HG03280 (cell line): ENCODE data around the gene SEC22B.
"Not testable (repeated sequence)": the region's sequence is repeated elsewhere in the genome, so short reads cannot be mapped to it uniquely, and the experiment has no call there.

Source experiments
- ATAC-seq: cut with Tn5 transposase; IDR thresholded peaks from one replicate; pipeline ENCODE4 v1.9.1; 2021; ENCODE audit warnings: mild to moderate bottlenecking, moderate library complexity; ENCODE audit not compliant: unreplicated experiment

The SEC22B gene

GRCh38 chr1:120117371-120118177 lies 58.7 kb downstream of the SEC22B start:
- ATAC-seq = not testable (repeated sequence)

DNA sequence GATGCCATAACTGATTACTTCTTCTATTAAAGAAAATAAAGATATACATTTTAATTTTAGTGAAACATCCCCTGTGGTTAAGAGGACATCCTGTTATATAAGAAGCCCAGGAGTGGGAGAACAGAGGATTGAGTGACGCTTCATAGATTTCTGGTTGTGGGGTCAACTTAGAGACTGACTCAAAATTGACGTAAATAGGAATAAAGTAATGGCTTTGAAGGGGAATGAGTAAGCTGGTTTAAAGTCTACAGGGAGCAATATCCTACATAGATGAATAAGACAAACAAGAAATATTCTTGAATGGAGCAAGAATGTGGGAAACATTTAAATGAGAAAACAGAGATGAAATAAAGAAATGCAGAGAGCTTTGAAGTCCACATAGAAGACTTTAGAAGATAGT lies 60.2 kb downstream of the SEC22B start:
- ATAC-seq = not testable (repeated sequence)

DNA sequence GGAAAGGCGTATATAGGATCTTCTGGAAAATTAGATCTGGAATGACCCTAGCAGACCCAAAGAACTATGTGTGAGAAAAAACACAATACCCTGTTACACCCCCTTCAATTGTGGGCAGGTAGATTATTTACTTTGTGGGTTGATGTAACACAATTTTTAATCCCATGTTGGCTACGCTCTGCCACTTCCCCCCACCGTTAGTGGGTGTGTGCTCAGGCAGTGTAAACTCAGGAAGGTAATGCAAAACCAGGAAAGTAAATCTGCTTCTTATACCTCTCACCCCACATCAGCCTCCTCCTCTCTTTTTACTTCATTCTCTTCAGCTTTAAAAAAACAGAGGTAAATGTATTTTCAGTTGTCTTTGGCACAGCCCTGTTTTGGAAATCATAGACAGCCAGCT lies 63.2 kb downstream of the SEC22B start:
- ATAC-seq = not testable (repeated sequence)

DNA sequence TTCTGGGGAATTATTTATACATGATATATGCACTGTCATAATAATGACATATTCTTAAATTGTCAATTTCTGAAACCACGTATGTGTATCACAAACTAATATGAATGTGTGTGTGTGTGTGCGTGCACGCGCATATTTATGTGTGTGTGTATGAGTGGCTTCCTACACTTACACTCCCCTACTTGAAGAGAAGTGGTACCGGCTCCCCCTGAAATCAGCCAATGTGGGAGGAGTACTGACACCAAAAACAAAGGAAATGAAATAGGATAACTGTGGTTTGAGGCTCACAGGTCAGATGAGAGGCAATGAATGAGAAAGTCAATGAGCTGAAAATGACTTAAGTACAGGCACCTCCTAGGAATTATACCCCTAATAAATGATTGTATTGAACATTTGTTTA lies 64.1 kb downstream of the SEC22B start:
- ATAC-seq = not testable (repeated sequence)

DNA sequence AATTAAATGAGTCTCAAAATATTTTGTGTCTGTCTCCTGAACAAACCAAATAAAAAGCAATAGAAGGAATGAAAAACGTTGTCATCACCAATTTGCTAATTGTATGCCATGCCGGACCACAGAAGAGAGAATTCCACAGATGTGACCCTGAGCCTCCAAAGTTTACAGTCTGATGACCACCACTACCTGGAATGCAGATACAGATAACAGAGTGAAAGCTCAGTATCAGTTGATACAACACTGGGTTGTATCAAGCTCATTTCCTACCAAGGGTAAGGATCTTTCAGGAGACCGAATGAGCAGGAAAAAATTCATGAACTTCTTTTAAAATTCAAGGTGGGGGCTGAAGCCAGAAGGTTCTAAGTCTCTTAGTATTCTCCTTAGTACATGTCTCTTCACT lies 64.5 kb downstream of the SEC22B start:
- ATAC-seq = not testable (repeated sequence)

GRCh38 chr1:120111008-120111407 lies 65.3 kb downstream of the SEC22B start:
- ATAC-seq = not testable (repeated sequence)

DNA sequence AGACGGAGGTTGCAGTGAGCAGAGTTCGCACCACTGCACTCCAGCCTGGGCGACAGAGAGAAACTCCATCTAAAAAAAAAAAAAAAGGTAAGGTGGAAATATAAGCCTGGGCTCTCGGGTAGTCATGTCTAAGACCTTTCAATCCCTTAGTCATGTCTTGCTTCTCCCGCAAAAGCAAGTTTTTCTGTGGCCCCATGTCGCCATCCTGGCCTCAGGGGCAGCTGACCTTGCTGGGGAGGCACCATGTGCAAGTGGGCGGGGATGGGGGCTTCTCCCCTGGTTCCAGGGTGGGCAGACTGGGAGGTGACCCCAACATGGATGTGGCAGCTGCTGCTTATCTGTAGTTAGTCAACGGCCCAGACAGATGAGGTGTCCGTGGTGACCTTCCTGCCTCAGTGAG lies 66.7 kb downstream of the SEC22B start:
- not testable (repeated sequence) for ATAC-seq

GRCh38 chr1:120109180-120109579 lies 67.1 kb downstream of the SEC22B start:
- ATAC-seq = not testable (repeated sequence)

DNA sequence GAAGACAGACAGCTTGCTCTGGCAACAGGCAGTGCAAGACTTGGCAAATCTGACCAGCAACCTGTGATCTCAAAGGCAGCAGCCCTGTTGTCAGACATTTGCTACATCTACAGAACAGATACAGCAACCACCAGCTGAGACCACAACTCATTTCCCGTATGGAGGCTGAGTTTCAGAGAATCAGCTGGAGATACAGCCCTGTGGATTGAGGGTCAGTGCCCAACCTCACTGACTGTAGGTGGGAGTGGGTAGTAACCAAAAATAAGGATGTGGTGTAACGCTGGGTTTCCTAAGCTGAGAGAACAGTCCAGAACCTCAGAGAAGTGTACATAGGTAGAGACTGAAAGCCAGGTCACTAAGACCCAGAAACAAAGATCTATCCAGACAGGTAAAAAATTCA lies 71.0 kb downstream of the SEC22B start:
- not testable (repeated sequence) for ATAC-seq

DNA sequence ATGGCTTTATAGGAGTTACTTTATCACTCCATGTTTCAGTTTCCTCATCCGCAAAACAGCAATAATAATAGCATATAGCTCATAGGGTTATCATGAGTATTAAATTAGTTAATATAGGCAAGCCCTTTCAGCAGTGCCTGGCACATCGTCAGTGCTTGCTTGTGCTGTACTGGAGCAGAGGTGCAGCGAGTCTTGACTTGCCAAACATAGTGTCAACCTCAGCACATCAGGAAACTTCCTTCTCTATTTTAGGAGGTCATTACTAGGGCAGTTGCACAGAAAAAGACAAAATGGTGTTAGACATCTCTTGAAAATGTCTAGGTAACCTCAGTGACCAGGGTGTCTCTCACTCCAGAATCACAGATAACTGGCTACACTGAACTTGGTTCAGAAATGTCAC lies 72.6 kb downstream of the SEC22B start:
- not testable (repeated sequence) for ATAC-seq

- not testable (repeated sequence) for ATAC-seq
Measured at GRCh38 chr1:120101593-120101992, 74.7 kb downstream of the SEC22B start.
